MM.1S (cell line): Measurements from ENCODE around the gene BRME1.

Experiments used
- DNase-seq: peaks from one replicate; pipeline ENCODE4 v3.0.0-alpha.2; 2015
- H2AFZ ChIP-seq: fragments of 300-600 bp; sonication (generic); 2 replicates; pipeline ENCODE4 v1.6.0; 2016; ENCODE audit warnings: antibody characterized with exemption, low read length
- H3F3A ChIP-seq: fragments of 300-600 bp; sonication (generic); 2 replicates; pipeline ENCODE4 v1.6.1; 2016; ENCODE audit warnings: mild to moderate bottlenecking, antibody characterized with exemption, low read length, moderate library complexity, mixed read lengths; ENCODE audit not compliant: insufficient read depth
- H3K27ac ChIP-seq: fragments of 300-600 bp; sonication (generic); 2 replicates; pipeline ENCODE4 v1.5.1; 2016; ENCODE audit warnings: mild to moderate bottlenecking, low read length
- H3K27me3 ChIP-seq: fragments of 300-600 bp; sonication (generic); replicated peaks from 2 replicates; pipeline ENCODE4 v1.6.0; 2016; ENCODE audit warnings: low read length; ENCODE audit not compliant: insufficient read depth
- H3K36me3 ChIP-seq: fragments of 300-600 bp; sonication (generic); replicated peaks from 2 replicates; pipeline ENCODE4 v1.6.1; 2016; ENCODE audit warnings: mild to moderate bottlenecking, low read length, mixed read lengths; ENCODE audit not compliant: insufficient read depth
- H3K4me1 ChIP-seq: fragments of 300-600 bp; sonication (generic); 2 replicates; pipeline ENCODE4 v1.6.1; 2016; ENCODE audit warnings: low read length, mixed read lengths
- H3K4me2 ChIP-seq: fragments of 300-600 bp; sonication (generic); 2 replicates; pipeline ENCODE4 v1.6.0; 2016; ENCODE audit warnings: low read depth, low read length
- H3K4me3 ChIP-seq: fragments of 300-600 bp; sonication (generic); 2 replicates; pipeline ENCODE4 v1.5.1; 2016; ENCODE audit warnings: low read length, mixed read lengths
- H3K79me2 ChIP-seq: fragments of 300-600 bp; sonication (generic); 2 replicates; pipeline ENCODE4 v1.6.1; 2016; ENCODE audit warnings: mixed run types, low read length, mixed read lengths
- H3K9ac ChIP-seq: fragments of 300-600 bp; sonication (generic); 2 replicates; pipeline ENCODE4 v1.6.1; 2016; ENCODE audit warnings: low read length, mixed read lengths
- H3K9me2 ChIP-seq: fragments of 300-600 bp; sonication (generic); replicated peaks from 2 replicates; pipeline ENCODE4 v1.6.1; 2016; ENCODE audit warnings: mild to moderate bottlenecking, low read length, mixed read lengths; ENCODE audit not compliant: insufficient read depth
- H3K9me3 ChIP-seq: fragments of 300-600 bp; sonication (generic); replicated peaks from 2 replicates; pipeline ENCODE4 v1.6.1; 2016; ENCODE audit warnings: mild to moderate bottlenecking, low read length, mixed read lengths; ENCODE audit not compliant: insufficient read depth
- H4K20me1 ChIP-seq: fragments of 300-600 bp; sonication (generic); 2 replicates; pipeline ENCODE4 v1.6.1; 2016; ENCODE audit warnings: mild to moderate bottlenecking, low read length, moderate library complexity, mixed read lengths; ENCODE audit not compliant: insufficient read depth
- EZH2 ChIP-seq: fragments of 300-600 bp; sonication (generic); optimal IDR thresholded peaks from 2 replicates; pipeline ENCODE3; 2017; ENCODE audit warnings: low read depth, mild to moderate bottlenecking, antibody characterized with exemption, low read length, mixed read lengths
- EZH2phosphoT487 ChIP-seq: fragments of 300-600 bp; sonication (generic); IDR thresholded peaks from 2 replicates; pipeline ENCODE4 v1.6.1; 2018; ENCODE audit warnings: antibody characterized with exemption, low read length
- TF ChIP-seq, protein P1 (sequence below): fragments of 300-600 bp; sonication (generic); IDR thresholded peaks from 2 replicates; pipeline ENCODE4 v1.5.1; 2016; ENCODE audit warnings: antibody characterized with exemption, low read length, mixed read lengths

The BRME1 gene

DNA sequence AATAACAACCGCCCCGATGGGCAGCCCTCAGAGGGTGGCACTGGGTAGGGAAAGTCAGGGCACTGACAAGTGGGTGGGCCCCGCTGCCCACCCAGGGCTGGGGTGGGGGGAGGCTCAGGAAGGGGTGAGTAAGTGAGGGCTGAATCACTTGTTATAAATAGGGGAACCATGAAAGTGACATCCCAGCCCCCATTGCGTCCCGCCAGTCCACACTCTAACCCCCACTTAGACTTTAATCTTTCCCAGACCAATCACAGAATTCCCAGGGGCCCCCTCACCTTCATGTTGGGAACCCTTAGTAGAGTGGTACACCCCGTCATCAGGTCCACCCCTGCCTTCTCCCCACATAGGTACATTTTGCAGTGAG, 66.0 kb downstream of the BRME1 start:
- Histone ChIP-seq H3F3A (peaks cover 41% of the 10 kb centered on the region), H3K4me2 (peak overlapping the region; percentile 95), H3K4me3 (peak overlapping the region; percentile 88), H3K36me3 (no peaks in the 10 kb centered on the region), H3K27ac (peak overlapping the region; percentile 95), H3K9ac (peak overlapping the region; percentile 97), H3K27me3 (no peaks in the 10 kb centered on the region), H2AFZ (no peak overlapping the region), H3K9me3 (no peaks in the 10 kb centered on the region), H4K20me1 (no peaks in the 10 kb centered on the region), H3K4me1 (peaks cover 15% of the 10 kb centered on the region), H3K79me2 (peaks cover 66% of the 10 kb centered on the region), H3K9me2 (no peaks in the 10 kb centered on the region)
- TF ChIP-seq EZH2 = no peak
- TF ChIP-seq, protein P1, sequence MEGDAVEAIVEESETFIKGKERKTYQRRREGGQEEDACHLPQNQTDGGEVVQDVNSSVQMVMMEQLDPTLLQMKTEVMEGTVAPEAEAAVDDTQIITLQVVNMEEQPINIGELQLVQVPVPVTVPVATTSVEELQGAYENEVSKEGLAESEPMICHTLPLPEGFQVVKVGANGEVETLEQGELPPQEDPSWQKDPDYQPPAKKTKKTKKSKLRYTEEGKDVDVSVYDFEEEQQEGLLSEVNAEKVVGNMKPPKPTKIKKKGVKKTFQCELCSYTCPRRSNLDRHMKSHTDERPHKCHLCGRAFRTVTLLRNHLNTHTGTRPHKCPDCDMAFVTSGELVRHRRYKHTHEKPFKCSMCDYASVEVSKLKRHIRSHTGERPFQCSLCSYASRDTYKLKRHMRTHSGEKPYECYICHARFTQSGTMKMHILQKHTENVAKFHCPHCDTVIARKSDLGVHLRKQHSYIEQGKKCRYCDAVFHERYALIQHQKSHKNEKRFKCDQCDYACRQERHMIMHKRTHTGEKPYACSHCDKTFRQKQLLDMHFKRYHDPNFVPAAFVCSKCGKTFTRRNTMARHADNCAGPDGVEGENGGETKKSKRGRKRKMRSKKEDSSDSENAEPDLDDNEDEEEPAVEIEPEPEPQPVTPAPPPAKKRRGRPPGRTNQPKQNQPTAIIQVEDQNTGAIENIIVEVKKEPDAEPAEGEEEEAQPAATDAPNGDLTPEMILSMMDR = no peak
- no peak for DNase-seq

DNA sequence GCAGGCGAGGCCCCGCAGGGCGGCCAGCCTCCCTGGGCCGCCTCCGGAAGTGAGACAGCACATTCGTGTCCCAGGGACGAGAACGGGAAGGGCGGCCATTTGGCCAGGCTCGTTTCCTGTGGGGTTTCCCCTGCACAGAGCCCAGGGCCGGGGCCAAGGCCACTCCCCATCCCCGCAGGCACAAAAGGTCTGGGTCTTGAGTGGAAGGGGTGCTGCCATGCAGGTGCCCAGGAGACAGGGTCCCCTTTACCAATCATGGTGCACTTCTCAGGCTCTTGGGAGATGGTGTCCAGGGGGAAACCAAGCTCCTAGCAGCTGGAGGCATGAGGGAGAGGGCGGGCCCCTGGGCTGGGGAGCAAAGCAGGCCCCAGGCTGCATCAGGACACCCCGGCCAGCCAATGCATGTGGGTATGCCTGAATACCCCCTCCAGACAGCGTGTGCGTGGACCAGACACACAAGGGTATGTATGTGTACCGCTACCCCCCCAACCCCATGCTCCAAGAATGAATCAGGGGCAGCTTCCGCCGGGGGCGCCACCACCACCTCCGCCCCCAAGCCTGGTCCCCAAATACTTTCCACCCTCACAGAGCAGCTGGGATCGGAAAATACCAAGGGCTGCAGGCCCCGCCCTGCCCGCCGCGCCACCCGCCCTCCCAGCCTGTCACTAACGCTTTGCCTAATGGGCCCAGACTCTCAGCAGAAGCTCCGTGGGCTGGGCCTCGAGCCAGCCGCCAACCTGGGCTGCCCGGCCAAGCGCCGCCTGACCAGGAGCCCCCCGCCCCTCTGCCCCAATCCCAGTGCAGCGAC, 66.6 kb downstream of the BRME1 start:
- Histone ChIP-seq H4K20me1 (no peaks in the 10 kb centered on the region), H3K79me2 (peaks cover 66% of the 10 kb centered on the region), H3K9ac (peak overlapping the region; percentile 97), H3K9me3 (no peaks in the 10 kb centered on the region), H3F3A (peaks cover 45% of the 10 kb centered on the region), H3K27me3 (no peaks in the 10 kb centered on the region), H2AFZ (no peak overlapping the region), H3K27ac (peak overlapping the region; percentile 95), H3K36me3 (no peaks in the 10 kb centered on the region), H3K4me1 (peaks cover 15% of the 10 kb centered on the region), H3K4me2 (peak overlapping the region; percentile 95), H3K4me3 (peak overlapping the region; percentile 88), H3K9me2 (no peaks in the 10 kb centered on the region)
- TF ChIP-seq, protein P1 = no peak
- TF ChIP-seq EZH2phosphoT487 (no peak), EZH2 (no peak)
- peak; percentile 79 for DNase-seq

DNA sequence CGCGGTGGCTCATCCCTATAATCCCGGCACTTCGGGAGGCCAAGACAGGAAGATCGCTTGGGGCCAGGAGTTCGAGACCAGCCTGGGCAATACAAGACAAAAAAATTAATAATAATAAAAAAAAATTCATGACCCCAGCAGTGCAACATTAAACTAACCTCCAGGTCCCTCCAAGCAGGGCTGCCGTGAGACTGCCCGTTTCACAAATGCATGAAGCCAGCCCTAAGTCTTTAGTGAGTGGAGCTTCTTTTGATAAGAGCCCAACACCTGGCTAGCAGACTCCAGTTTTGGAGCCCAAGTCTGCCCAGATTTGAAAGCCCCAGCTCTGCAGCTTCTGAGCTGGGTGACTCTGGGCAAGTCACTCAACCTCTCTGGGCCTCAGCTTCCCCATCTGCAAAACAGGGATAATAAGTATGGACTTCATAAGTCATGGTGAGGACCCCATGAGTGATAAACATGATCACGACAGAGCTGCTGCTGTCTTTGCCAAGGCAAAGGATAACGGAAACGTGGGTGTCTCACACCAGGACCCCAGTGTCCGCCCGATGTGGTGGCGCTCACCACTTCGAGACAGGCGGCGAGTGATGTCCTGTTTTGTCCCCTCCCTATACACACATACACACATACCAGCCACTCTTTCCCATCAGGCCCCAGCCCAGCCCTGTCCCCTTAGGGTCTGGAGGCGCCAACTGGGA, 67.3 kb downstream of the BRME1 start:
- Histone ChIP-seq H3K9me2 (no peaks in the 10 kb centered on the region), H3K4me2 (peak overlapping the region; percentile 95), H4K20me1 (no peaks in the 10 kb centered on the region), H3K36me3 (no peaks in the 10 kb centered on the region), H3K27ac (peak overlapping the region; percentile 95), H3K27me3 (no peaks in the 10 kb centered on the region), H3K9ac (peak overlapping the region; percentile 97), H3F3A (peaks cover 50% of the 10 kb centered on the region), H3K79me2 (peaks cover 66% of the 10 kb centered on the region), H3K4me1 (peaks cover 22% of the 10 kb centered on the region), H2AFZ (no peak overlapping the region), H3K9me3 (no peaks in the 10 kb centered on the region), H3K4me3 (peak overlapping the region; percentile 88)
- TF ChIP-seq EZH2 (no peak), EZH2phosphoT487 (no peak)
- TF ChIP-seq, protein P1 = no peak
- DNase-seq = no peak
